Ishikawa (cell line): ENCODE results near the gene DDAH1.

Experiments used
- CEBPB ChIP-seq: IDR thresholded peaks from 2 replicates; pipeline ENCODE4 v1.6.1; 2012
- CREB1 ChIP-seq: IDR thresholded peaks from 2 replicates; pipeline ENCODE4 v1.6.1; 2012; ENCODE audit warnings: low read depth
- EGR1 ChIP-seq: IDR thresholded peaks from 2 replicates; pipeline ENCODE4 v1.6.1; 2012
- EP300 ChIP-seq: IDR thresholded peaks from 2 replicates; pipeline ENCODE4 v1.6.1; 2012; ENCODE audit warnings: borderline replicate concordance
- FOXM1 ChIP-seq: IDR thresholded peaks from 2 replicates; pipeline ENCODE4 v1.6.1; 2012; ENCODE audit warnings: low read depth, borderline replicate concordance
- NFIC ChIP-seq: IDR thresholded peaks from 2 replicates; pipeline ENCODE4 v1.6.1; 2012
- RAD21 ChIP-seq: IDR thresholded peaks from 2 replicates; pipeline ENCODE4 v1.6.1; 2012; ENCODE audit warnings: low read depth
- REST ChIP-seq: IDR thresholded peaks from 2 replicates; pipeline ENCODE4 v1.6.1; 2012; ENCODE audit warnings: low read depth, mild to moderate bottlenecking
- TAF1 ChIP-seq: IDR thresholded peaks from 2 replicates; pipeline ENCODE4 v1.6.1; 2012; ENCODE audit warnings: low read depth, mild to moderate bottlenecking
- TCF12 ChIP-seq: IDR thresholded peaks from 2 replicates; pipeline ENCODE4 v1.6.1; 2012; ENCODE audit warnings: low read depth
- TEAD4 ChIP-seq: IDR thresholded peaks from 2 replicates; pipeline ENCODE4 v1.6.1; 2012
- USF1 ChIP-seq: IDR thresholded peaks from 2 replicates; pipeline ENCODE4 v1.6.1; 2012
- YY1 ChIP-seq: IDR thresholded peaks from 2 replicates; pipeline ENCODE4 v1.6.1; 2012; ENCODE audit warnings: low read depth
- ZBTB7A ChIP-seq: IDR thresholded peaks from 2 replicates; pipeline ENCODE4 v1.6.1; 2012; ENCODE audit warnings: low read depth
- TF ChIP-seq, protein P1 (sequence below): IDR thresholded peaks from 2 replicates; pipeline ENCODE4 v1.6.1; 2012

The DDAH1 gene

GRCh38 chr1:85404408-85404807 lies 60.6 kb downstream of the DDAH1 start:
- no peak for TF ChIP-seq YY1
- TF ChIP-seq FOXM1 = no peak
- TF ChIP-seq ZBTB7A = no peak
- TF ChIP-seq RAD21 = no peak
- TF ChIP-seq, protein P1, sequence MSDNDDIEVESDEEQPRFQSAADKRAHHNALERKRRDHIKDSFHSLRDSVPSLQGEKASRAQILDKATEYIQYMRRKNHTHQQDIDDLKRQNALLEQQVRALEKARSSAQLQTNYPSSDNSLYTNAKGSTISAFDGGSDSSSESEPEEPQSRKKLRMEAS = no peak
- no peak for TF ChIP-seq TCF12
- no peak for TF ChIP-seq CREB1
- TF ChIP-seq REST = no peak
- TF ChIP-seq USF1 = no peak
- TF ChIP-seq EP300 = no peak
- TF ChIP-seq NFIC = no peak
- no peak for TF ChIP-seq TEAD4
- TF ChIP-seq EGR1 = no peak
- no peak for TF ChIP-seq CEBPB
- no peak for TF ChIP-seq TAF1

DNA sequence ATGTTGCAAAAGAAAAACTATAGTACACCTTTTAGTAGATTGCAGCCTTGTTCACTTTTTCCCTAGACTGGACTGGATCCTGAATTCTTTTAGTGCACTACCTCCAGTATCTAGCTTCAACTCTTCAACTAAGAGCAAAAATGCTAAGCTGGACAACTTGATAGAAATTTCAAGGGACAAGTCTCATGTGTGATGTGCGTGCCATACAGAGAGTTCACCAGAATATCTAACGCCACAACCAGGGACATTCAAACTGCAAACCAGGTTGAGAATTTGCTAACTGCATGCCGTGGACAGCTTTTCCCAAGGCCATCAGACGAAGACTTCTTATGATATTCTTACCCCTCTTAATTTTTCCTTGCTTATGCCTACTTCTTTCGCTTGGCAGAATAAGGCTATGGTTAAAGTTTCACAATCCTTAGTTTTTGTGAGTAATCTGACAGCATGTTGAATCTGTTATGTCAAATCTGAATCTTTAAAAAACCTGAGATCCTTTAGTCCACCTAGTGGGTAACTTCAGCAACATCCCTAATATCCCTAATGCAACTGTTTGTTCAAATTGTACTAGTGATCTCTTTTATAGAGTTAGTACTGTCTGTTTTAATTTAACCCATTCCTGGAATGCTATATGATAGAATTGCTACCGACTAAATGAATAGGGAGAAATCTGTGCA lies 66.4 kb downstream of the DDAH1 start:
- peak; percentile 42; the same call in 1 of the 2 replicates for TF ChIP-seq RAD21
- TF ChIP-seq EGR1 = no peak

- TF ChIP-seq FOXM1 (no peak), CEBPB (0 out of 2 replicates have a peak, but pooled peaks have one; percentile 13), TEAD4 (0 out of 2 replicates have a peak, but pooled peaks have one; percentile 22)
These were observed 67.4 kb downstream of the DDAH1 start for GRCh38 chr1:85397490-85398032.

DNA sequence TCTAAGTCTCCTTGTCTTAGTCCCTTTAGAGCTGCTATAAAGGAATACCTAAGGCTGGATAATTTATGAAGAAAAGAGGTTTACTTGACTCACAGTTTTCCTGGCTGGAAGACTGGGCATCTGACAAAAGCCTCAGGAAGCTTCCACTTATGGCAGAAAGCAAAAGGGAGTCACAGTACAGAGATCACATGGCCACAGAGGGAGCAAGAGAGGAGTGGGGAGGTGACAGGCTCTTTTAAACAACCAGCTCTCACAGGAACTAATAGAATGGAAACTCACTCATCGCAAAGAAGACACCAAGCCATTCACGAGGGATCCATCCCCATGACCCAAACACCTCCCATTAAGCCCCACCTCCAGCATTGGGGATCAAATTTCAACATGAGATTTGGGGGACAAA lies 68.8 kb downstream of the DDAH1 start:
- TF ChIP-seq USF1 (0 out of 2 replicates have a peak, but pooled peaks have one; percentile 10), CEBPB (no peak)

GRCh38 chr1:85394130-85394529 lies 70.8 kb downstream of the DDAH1 start:
- no peak for TF ChIP-seq TAF1
- no peak for TF ChIP-seq YY1
- no peak for TF ChIP-seq TEAD4
- TF ChIP-seq REST = no peak
- TF ChIP-seq USF1 = no peak
- TF ChIP-seq NFIC = no peak
- no peak for TF ChIP-seq CREB1
- no peak for TF ChIP-seq ZBTB7A
- no peak for TF ChIP-seq TCF12
- no peak for TF ChIP-seq EGR1
- TF ChIP-seq, protein P1 = no peak
- TF ChIP-seq CEBPB = no peak
- no peak for TF ChIP-seq FOXM1
- TF ChIP-seq RAD21 = no peak

DNA sequence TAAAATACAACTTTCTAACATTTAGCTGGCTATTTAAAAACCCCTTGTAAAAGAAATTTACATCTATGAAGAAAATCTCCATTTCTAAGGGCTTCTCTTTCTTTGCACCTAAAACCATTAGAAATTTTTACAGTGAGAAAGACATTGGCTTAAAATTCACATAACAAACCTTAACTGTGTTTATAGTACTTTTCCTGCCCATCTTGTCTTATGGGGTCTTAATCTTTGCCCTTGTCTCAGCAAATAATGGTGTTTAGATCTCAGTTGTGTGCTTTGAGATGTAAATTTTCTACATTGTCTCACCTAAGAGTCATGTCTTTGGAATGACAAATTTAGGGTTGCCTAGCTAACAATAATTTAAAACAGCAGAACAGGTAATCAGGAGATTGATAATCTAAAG lies 71.5 kb downstream of the DDAH1 start:
- TF ChIP-seq FOXM1 (no peak), USF1 (no peak), EP300 (no peak), ZBTB7A (no peak), REST (no peak), RAD21 (no peak), EGR1 (no peak), TEAD4 (no peak), NFIC (no peak), CREB1 (no peak), TAF1 (no peak)
- TF ChIP-seq, protein P1 = no peak
